Measurements from ENCODE around the gene ENTPD8.
"Not testable (repeated sequence)": the region's sequence is repeated elsewhere in the genome, so short reads cannot be mapped to it uniquely, and the experiment has no call there.

ENTPD8 gene

GRCh38 chr9:137452006-137452760 lies 11.0 kb upstream of the ENTPD8 start:
- no peak overlapping the region for H3K4me3 ChIP-seq (ENCODE audit: low read depth in 1 of 2, low read length in 2 of 2)
- no peak overlapping the region for H3K27ac ChIP-seq (ENCODE audit: low read depth, low read length)
- peaks cover 3 to 8% of the 10 kb centered on the region in 2 donors for H3K36me3 ChIP-seq (ENCODE audit: control insufficient read depth in 1 of 2, insufficient read depth in 2 of 2, low read length in 2 of 2)
- no peaks in the 10 kb centered on the region for H3K9me3 ChIP-seq (ENCODE audit: control insufficient read depth in 1 of 2, low read length in 2 of 2)
- H3K4me1 ChIP-seq (ENCODE audit: control insufficient read depth in 1 of 2, insufficient read depth in 2 of 2, low read length in 2 of 2) = peaks cover 7 to 14% of the 10 kb centered on the region in 2 donors
- H3K9ac ChIP-seq (ENCODE audit: low read depth in 1 of 2, low read length in 2 of 2) = no peak overlapping the region
- no peaks in the 10 kb centered on the region for H3K27me3 ChIP-seq (ENCODE audit: control insufficient read depth in 1 of 2, insufficient read depth in 2 of 2, low read length in 2 of 2)

- H3K9ac ChIP-seq (ENCODE audit: low read depth in 1 of 2, low read length in 2 of 2); H3K27ac ChIP-seq (ENCODE audit: low read depth, low read length); H3K4me3 ChIP-seq (ENCODE audit: low read depth in 1 of 2, low read length in 2 of 2); H3K9me3 ChIP-seq (ENCODE audit: control insufficient read depth in 1 of 2, low read length in 2 of 2); H3K36me3 ChIP-seq (ENCODE audit: control insufficient read depth in 1 of 2, insufficient read depth in 2 of 2, low read length in 2 of 2); H3K27me3 ChIP-seq (ENCODE audit: control insufficient read depth in 1 of 2, insufficient read depth in 2 of 2, low read length in 2 of 2): not testable (repeated sequence)
- H3K4me1 ChIP-seq (ENCODE audit: control insufficient read depth in 1 of 2, insufficient read depth in 2 of 2, low read length in 2 of 2) = peaks cover 7 to 14% of the 10 kb centered on the region in 2 donors
Observed at GRCh38 chr9:137451264-137452005, 10.3 kb upstream of the ENTPD8 start.

- H3K9ac ChIP-seq (ENCODE audit: low read depth in 1 of 2, low read length in 2 of 2); H3K27ac ChIP-seq (ENCODE audit: low read depth, low read length); H3K27me3 ChIP-seq (ENCODE audit: control insufficient read depth in 1 of 2, insufficient read depth in 2 of 2, low read length in 2 of 2); H3K4me3 ChIP-seq (ENCODE audit: low read depth in 1 of 2, low read length in 2 of 2); H3K36me3 ChIP-seq (ENCODE audit: control insufficient read depth in 1 of 2, insufficient read depth in 2 of 2, low read length in 2 of 2); H3K9me3 ChIP-seq (ENCODE audit: control insufficient read depth in 1 of 2, low read length in 2 of 2): not testable (repeated sequence)
- H3K4me1 ChIP-seq (ENCODE audit: control insufficient read depth in 1 of 2, insufficient read depth in 2 of 2, low read length in 2 of 2) = peaks cover 10 to 18% of the 10 kb centered on the region in 2 donors
Observed at GRCh38 chr9:137450539-137451222, 9.5 kb upstream of the ENTPD8 start.

GRCh38 chr9:137449931-137450538 lies 8.9 kb upstream of the ENTPD8 start:
- peaks cover 14 to 16% of the 10 kb centered on the region in 2 donors for H3K4me1 ChIP-seq (ENCODE audit: control insufficient read depth in 1 of 2, insufficient read depth in 2 of 2, low read length in 2 of 2)
- H3K9me3 ChIP-seq (ENCODE audit: control insufficient read depth in 1 of 2, low read length in 2 of 2) = no peaks in the 10 kb centered on the region
- H3K27ac ChIP-seq (ENCODE audit: low read depth, low read length) = no peak overlapping the region
- H3K36me3 ChIP-seq (ENCODE audit: control insufficient read depth in 1 of 2, insufficient read depth in 2 of 2, low read length in 2 of 2) = peaks cover 3 to 6% of the 10 kb centered on the region in 2 donors
- H3K4me3 ChIP-seq (ENCODE audit: low read depth in 1 of 2, low read length in 2 of 2) = no peak overlapping the region
- no peaks in the 10 kb centered on the region for H3K27me3 ChIP-seq (ENCODE audit: control insufficient read depth in 1 of 2, insufficient read depth in 2 of 2, low read length in 2 of 2)
- no peak overlapping the region for H3K9ac ChIP-seq (ENCODE audit: low read depth in 1 of 2, low read length in 2 of 2)

- Histone ChIP-seq H3K9me3 (ENCODE audit: control insufficient read depth in 1 of 2, low read length in 2 of 2) (no peaks in the 10 kb centered on the region), H3K4me3 (ENCODE audit: low read depth in 1 of 2, low read length in 2 of 2) (no peak overlapping the region), H3K4me1 (ENCODE audit: control insufficient read depth in 1 of 2, insufficient read depth in 2 of 2, low read length in 2 of 2) (peaks cover 7 to 8% of the 10 kb centered on the region in 2 donors), H3K9ac (ENCODE audit: low read depth in 1 of 2, low read length in 2 of 2) (no peak overlapping the region), H3K36me3 (ENCODE audit: control insufficient read depth in 1 of 2, insufficient read depth in 2 of 2, low read length in 2 of 2) (peaks cover 3 to 6% of the 10 kb centered on the region in 2 donors), H3K27me3 (ENCODE audit: control insufficient read depth in 1 of 2, insufficient read depth in 2 of 2, low read length in 2 of 2) (no peaks in the 10 kb centered on the region), H3K27ac (ENCODE audit: low read depth, low read length) (no peak overlapping the region)
Observed at GRCh38 chr9:137449081-137449844, 8.1 kb upstream of the ENTPD8 start.

- H3K36me3 ChIP-seq (ENCODE audit: control insufficient read depth in 1 of 2, insufficient read depth in 2 of 2, low read length in 2 of 2) = peaks cover 3 to 6% of the 10 kb centered on the region in 2 donors
- H3K4me1 ChIP-seq (ENCODE audit: control insufficient read depth in 1 of 2, insufficient read depth in 2 of 2, low read length in 2 of 2) = peaks cover 7% of the 10 kb centered on the region in 2 donors
- H3K9ac ChIP-seq (ENCODE audit: low read depth in 1 of 2, low read length in 2 of 2) = no peak overlapping the region
- no peak overlapping the region for H3K27ac ChIP-seq (ENCODE audit: low read depth, low read length)
- H3K4me3 ChIP-seq (ENCODE audit: low read depth in 1 of 2, low read length in 2 of 2) = no peak overlapping the region
- H3K9me3 ChIP-seq (ENCODE audit: control insufficient read depth in 1 of 2, low read length in 2 of 2) = no peaks in the 10 kb centered on the region
- no peaks in the 10 kb centered on the region for H3K27me3 ChIP-seq (ENCODE audit: control insufficient read depth in 1 of 2, insufficient read depth in 2 of 2, low read length in 2 of 2)
Observed at GRCh38 chr9:137448602-137448962, 7.4 kb upstream of the ENTPD8 start.

- Histone ChIP-seq H3K27ac (ENCODE audit: low read depth, low read length) (no peak overlapping the region), H3K9me3 (ENCODE audit: control insufficient read depth in 1 of 2, low read length in 2 of 2) (no peaks in the 10 kb centered on the region), H3K4me1 (ENCODE audit: control insufficient read depth in 1 of 2, insufficient read depth in 2 of 2, low read length in 2 of 2) (peaks cover 7% of the 10 kb centered on the region in 2 donors), H3K36me3 (ENCODE audit: control insufficient read depth in 1 of 2, insufficient read depth in 2 of 2, low read length in 2 of 2) (peaks cover 3 to 4% of the 10 kb centered on the region in 2 donors), H3K4me3 (ENCODE audit: low read depth in 1 of 2, low read length in 2 of 2) (no peak overlapping the region), H3K27me3 (ENCODE audit: control insufficient read depth in 1 of 2, insufficient read depth in 2 of 2, low read length in 2 of 2) (no peaks in the 10 kb centered on the region), H3K9ac (ENCODE audit: low read depth in 1 of 2, low read length in 2 of 2) (no peak overlapping the region)
Observed at GRCh38 chr9:137447722-137448601, 6.8 kb upstream of the ENTPD8 start.

GRCh38 chr9:137446851-137447471 lies 5.8 kb upstream of the ENTPD8 start:
- Histone ChIP-seq H3K27me3 (ENCODE audit: control insufficient read depth in 1 of 2, insufficient read depth in 2 of 2, low read length in 2 of 2) (no peaks in the 10 kb centered on the region), H3K4me3 (ENCODE audit: low read depth in 1 of 2, low read length in 2 of 2) (no peak overlapping the region), H3K36me3 (ENCODE audit: control insufficient read depth in 1 of 2, insufficient read depth in 2 of 2, low read length in 2 of 2) (no peaks in the 10 kb centered on the region), H3K9me3 (ENCODE audit: control insufficient read depth in 1 of 2, low read length in 2 of 2) (no peaks in the 10 kb centered on the region), H3K27ac (ENCODE audit: low read depth, low read length) (no peak overlapping the region), H3K4me1 (ENCODE audit: control insufficient read depth in 1 of 2, insufficient read depth in 2 of 2, low read length in 2 of 2) (peaks cover 7% of the 10 kb centered on the region in 2 donors), H3K9ac (ENCODE audit: low read depth in 1 of 2, low read length in 2 of 2) (no peak overlapping the region)

Data from duodenal mucosa (tissue), 2 donors.